ENCODE measurements around the gene KDM7A. TPM values are rescaled to one million over a fixed set of nuclear protein-coding genes. Genes with fewer than 3 reads are reported as not detected.

The KDM7A gene
- total RNA-seq, 1 experiment from 2014 or later = 12.2 TPM

DNA sequence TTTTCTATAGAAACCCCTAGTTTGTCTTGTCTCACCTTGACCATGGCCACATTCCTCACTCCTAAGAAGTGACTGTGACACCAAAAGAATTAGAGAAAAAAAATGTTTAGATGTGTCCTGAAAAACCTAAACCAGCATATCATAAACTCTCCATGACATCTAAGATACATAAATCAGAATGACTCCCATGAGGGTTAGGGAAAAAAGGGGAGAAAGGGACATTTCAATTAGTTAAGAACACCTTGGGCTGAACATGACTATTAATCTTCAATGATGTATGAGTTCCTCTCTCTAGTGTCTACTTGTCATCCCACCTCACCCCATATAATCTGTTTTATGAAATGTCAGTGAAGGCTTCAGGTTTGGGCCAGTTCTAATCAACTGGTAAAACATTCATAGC, 31.1 kb downstream of the KDM7A start (continued):
- TF ChIP-seq ZNF138 (CRISPR knock-in tag; conservative IDR thresholded peaks at IDR 0.05) (no peak), JAZF1 (CRISPR knock-in tag; IDR thresholded peaks at IDR 0.05) (no peak), ZNF219 (CRISPR knock-in tag; IDR thresholded peaks at IDR 0.05; ENCODE audit: borderline replicate concordance) (no peak), ETV6 (CRISPR knock-in tag; IDR thresholded peaks at IDR 0.05) (no peak), MXD4 (CRISPR knock-in tag; IDR thresholded peaks at IDR 0.05; ENCODE audit: borderline replicate concordance) (no peak), SMAD4 (CRISPR knock-in tag; IDR thresholded peaks at IDR 0.05) (no peak), GABPB1 (CRISPR knock-in tag; IDR thresholded peaks at IDR 0.05) (no peak), JUN (CRISPR knock-in tag; IDR thresholded peaks at IDR 0.05) (no peak), FOXK1 (CRISPR knock-in tag; IDR thresholded peaks at IDR 0.05) (no peak)

DNA sequence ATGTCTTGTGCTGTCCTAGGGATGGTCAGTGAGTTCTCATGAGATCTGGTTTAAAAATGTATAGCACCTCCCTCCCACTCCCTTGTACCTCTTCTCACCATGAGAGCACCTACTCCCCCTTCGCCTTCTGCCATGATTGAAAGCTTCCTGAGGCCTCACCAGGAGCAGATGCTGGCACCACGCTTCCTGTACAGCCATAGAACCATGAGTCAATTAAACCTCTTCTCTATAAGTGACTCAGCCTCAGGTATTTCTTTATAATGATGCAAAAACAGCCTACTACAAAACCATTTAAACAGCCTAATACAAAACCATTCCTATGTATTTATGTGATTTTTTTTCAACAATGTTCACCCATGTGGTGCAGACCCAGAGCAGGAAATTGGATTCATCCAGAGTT, 32.0 kb downstream of the KDM7A start:
- DNase-seq (ENCODE audit: low spot score) = no peak
- no peak overlapping the region for H3K27ac Mint-ChIP-seq
- no peak; the same call in 1 of the 2 replicates for ATAC-seq
- H3K4me1 Mint-ChIP-seq = peaks cover 3% of the 10 kb centered on the region; the same call in 1 of the 2 replicates
- 0 out of 2 replicates have a peak, but pooled peaks cover 2% of the 10 kb centered on the region for H3K36me3 Mint-ChIP-seq
- TF ChIP-seq OVOL2 (CRISPR knock-in tag; IDR thresholded peaks at IDR 0.05; ENCODE audit: borderline replicate concordance) (no peak), TP53 (CRISPR knock-in tag; IDR thresholded peaks at IDR 0.05) (no peak), NR3C1 (CRISPR knock-in tag; conservative IDR thresholded peaks at IDR 0.05; ENCODE audit: low read depth) (no peak), CREB1 (CRISPR knock-in tag; IDR thresholded peaks at IDR 0.05) (no peak), ETV6 (CRISPR knock-in tag; IDR thresholded peaks at IDR 0.05) (no peak), JAZF1 (CRISPR knock-in tag; IDR thresholded peaks at IDR 0.05) (no peak)
- TF ChIP-seq, protein P1, sequence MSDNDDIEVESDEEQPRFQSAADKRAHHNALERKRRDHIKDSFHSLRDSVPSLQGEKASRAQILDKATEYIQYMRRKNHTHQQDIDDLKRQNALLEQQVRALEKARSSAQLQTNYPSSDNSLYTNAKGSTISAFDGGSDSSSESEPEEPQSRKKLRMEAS (CRISPR knock-in tag; IDR thresholded peaks at IDR 0.05) = no peak
- TF ChIP-seq, protein P2, sequence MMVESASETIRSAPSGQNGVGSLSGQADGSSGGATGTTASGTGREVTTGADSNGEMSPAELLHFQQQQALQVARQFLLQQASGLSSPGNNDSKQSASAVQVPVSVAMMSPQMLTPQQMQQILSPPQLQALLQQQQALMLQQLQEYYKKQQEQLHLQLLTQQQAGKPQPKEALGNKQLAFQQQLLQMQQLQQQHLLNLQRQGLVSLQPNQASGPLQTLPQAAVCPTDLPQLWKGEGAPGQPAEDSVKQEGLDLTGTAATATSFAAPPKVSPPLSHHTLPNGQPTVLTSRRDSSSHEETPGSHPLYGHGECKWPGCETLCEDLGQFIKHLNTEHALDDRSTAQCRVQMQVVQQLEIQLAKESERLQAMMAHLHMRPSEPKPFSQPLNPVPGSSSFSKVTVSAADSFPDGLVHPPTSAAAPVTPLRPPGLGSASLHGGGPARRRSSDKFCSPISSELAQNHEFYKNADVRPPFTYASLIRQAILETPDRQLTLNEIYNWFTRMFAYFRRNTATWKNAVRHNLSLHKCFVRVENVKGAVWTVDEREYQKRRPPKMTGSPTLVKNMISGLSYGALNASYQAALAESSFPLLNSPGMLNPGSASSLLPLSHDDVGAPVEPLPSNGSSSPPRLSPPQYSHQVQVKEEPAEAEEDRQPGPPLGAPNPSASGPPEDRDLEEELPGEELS (CRISPR knock-in tag; IDR thresholded peaks at IDR 0.05) = no peak
- TF ChIP-seq, protein P3, sequence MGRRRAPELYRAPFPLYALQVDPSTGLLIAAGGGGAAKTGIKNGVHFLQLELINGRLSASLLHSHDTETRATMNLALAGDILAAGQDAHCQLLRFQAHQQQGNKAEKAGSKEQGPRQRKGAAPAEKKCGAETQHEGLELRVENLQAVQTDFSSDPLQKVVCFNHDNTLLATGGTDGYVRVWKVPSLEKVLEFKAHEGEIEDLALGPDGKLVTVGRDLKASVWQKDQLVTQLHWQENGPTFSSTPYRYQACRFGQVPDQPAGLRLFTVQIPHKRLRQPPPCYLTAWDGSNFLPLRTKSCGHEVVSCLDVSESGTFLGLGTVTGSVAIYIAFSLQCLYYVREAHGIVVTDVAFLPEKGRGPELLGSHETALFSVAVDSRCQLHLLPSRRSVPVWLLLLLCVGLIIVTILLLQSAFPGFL (CRISPR knock-in tag; IDR thresholded peaks at IDR 0.05; ENCODE audit: borderline replicate concordance) = no peak
- TF ChIP-seq, protein P4, sequence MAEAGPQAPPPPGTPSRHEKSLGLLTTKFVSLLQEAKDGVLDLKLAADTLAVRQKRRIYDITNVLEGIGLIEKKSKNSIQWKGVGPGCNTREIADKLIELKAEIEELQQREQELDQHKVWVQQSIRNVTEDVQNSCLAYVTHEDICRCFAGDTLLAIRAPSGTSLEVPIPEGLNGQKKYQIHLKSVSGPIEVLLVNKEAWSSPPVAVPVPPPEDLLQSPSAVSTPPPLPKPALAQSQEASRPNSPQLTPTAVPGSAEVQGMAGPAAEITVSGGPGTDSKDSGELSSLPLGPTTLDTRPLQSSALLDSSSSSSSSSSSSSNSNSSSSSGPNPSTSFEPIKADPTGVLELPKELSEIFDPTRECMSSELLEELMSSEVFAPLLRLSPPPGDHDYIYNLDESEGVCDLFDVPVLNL (CRISPR knock-in tag; IDR thresholded peaks at IDR 0.05; ENCODE audit: borderline replicate concordance, low read depth) = no peak
- TF ChIP-seq, protein P5, sequence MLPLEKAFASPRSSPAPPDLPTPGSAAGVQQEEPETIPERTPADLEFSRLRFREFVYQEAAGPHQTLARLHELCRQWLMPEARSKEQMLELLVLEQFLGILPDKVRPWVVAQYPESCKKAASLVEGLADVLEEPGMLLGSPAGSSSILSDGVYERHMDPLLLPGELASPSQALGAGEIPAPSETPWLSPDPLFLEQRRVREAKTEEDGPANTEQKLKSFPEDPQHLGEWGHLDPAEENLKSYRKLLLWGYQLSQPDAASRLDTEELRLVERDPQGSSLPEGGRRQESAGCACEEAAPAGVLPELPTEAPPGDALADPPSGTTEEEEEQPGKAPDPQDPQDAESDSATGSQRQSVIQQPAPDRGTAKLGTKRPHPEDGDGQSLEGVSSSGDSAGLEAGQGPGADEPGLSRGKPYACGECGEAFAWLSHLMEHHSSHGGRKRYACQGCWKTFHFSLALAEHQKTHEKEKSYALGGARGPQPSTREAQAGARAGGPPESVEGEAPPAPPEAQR (CRISPR knock-in tag; IDR thresholded peaks at IDR 0.05) = no peak
- CTCF ChIA-PET = no interaction called here
- POLR2A ChIA-PET = no interaction called here
- peaks cover 9% of the 10 kb centered on the region for H3K9me3 Mint-ChIP-seq
- H3K27me3 Mint-ChIP-seq (ENCODE audit: low read depth) = no peaks in the 10 kb centered on the region
- H3K4me3 Mint-ChIP-seq = no peak overlapping the region

DNA sequence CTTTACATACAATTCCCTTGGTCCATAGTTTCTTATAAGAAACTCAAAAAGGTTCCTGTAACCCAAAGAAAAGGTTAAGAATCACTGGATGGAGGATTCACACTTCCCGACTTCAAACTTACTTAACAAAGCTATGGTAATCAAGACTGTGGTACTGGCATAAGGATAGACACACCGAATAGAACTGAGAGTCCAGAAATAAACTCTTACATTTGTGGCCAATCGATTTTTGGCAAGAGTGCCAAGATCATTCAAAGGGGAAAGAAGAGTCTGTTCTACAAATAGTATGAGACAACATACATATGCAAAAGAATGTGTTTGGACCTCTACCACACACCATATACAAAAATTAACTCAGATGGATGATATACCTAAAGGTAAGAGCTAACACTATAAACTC, 32.8 kb downstream of the KDM7A start:
- Mint-ChIP-seq H3K27me3 (ENCODE audit: low read depth) (no peaks in the 10 kb centered on the region), H3K9me3 (peaks cover 9% of the 10 kb centered on the region), H3K36me3 (0 out of 2 replicates have a peak, but pooled peaks cover 2% of the 10 kb centered on the region), H3K4me1 (peaks cover 3% of the 10 kb centered on the region; the same call in 1 of the 2 replicates), H3K27ac (no peak overlapping the region; the same call in 1 of the 2 replicates), H3K4me3 (no peak overlapping the region)
- DNase-seq (ENCODE audit: low spot score) (no peak), ATAC-seq (no peak)
- POLR2A ChIA-PET = interaction anchor here (0.6 kb wide), 1 partner anchor 106 kb away, joined by 4 read pairs; no protein-coding TSS in a partner anchor
- CTCF ChIA-PET = no interaction called here
- TF ChIP-seq ESRRA (CRISPR knock-in tag; IDR thresholded peaks at IDR 0.05; ENCODE audit: borderline replicate concordance) = no peak
- no peak for TF ChIP-seq KAT7 (CRISPR knock-in tag; IDR thresholded peaks at IDR 0.05; ENCODE audit: borderline replicate concordance)
- TF ChIP-seq GABPB1 (CRISPR knock-in tag; IDR thresholded peaks at IDR 0.05) = no peak
- TF ChIP-seq MXD4 (CRISPR knock-in tag; IDR thresholded peaks at IDR 0.05; ENCODE audit: borderline replicate concordance) = no peak
- TF ChIP-seq NR3C1 (CRISPR knock-in tag; conservative IDR thresholded peaks at IDR 0.05; ENCODE audit: low read depth) = no peak
- TF ChIP-seq, protein P6, sequence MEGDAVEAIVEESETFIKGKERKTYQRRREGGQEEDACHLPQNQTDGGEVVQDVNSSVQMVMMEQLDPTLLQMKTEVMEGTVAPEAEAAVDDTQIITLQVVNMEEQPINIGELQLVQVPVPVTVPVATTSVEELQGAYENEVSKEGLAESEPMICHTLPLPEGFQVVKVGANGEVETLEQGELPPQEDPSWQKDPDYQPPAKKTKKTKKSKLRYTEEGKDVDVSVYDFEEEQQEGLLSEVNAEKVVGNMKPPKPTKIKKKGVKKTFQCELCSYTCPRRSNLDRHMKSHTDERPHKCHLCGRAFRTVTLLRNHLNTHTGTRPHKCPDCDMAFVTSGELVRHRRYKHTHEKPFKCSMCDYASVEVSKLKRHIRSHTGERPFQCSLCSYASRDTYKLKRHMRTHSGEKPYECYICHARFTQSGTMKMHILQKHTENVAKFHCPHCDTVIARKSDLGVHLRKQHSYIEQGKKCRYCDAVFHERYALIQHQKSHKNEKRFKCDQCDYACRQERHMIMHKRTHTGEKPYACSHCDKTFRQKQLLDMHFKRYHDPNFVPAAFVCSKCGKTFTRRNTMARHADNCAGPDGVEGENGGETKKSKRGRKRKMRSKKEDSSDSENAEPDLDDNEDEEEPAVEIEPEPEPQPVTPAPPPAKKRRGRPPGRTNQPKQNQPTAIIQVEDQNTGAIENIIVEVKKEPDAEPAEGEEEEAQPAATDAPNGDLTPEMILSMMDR (IDR thresholded peaks at IDR 0.05) = no peak
- no peak for TF ChIP-seq FOXP1 (CRISPR knock-in tag; IDR thresholded peaks at IDR 0.05; ENCODE audit: borderline replicate concordance)
- no peak for TF ChIP-seq CREB1 (CRISPR knock-in tag; IDR thresholded peaks at IDR 0.05)
- TF ChIP-seq NFYB (CRISPR knock-in tag; conservative IDR thresholded peaks at IDR 0.05; ENCODE audit: low read depth) = no peak
